ENCODE results near the gene ELAC1. TPM values are rescaled to one million over a fixed set of nuclear protein-coding genes. Genes with fewer than 3 reads are reported as not detected.

The ELAC1 gene
- total RNA-seq = 15.0 TPM

GRCh38 chr18:50967714-50968661, at the start of gene ELAC1:
TSS of gene ELAC1 (plus strand) at chr18:50968040. CDS start at chr18:50974405, 6,365 bp downstream.

GRCh38 chr18:51029694-51030536, 62.1 kb downstream of the ELAC1 start, which contains the start of gene SMAD4:
TSS of gene SMAD4 (plus strand) at chr18:51030213. CDS start at chr18:51047047, 16,834 bp downstream.

Small RNAs within 50 kb of the gene (small RNA-seq; reads per million reads assigned to genes)
- gene RF00019 (ENCODE audit: low replicate concordance) = not detected

Other genes starting within 250 kb of the ELAC1 start
- 0.31 TPM for gene MRO, start 148.0 kb upstream of the ELAC1 start, total RNA-seq
- 112 TPM for gene ME2, start 88.9 kb upstream of the ELAC1 start, total RNA-seq
- 128 TPM for gene SMAD4, start 62.2 kb downstream of the ELAC1 start, total RNA-seq
- 102 TPM for gene MEX3C, start 229.6 kb downstream of the ELAC1 start, total RNA-seq

All from parietal lobe (tissue), 2 donors.